ENCODE data around the gene NPPC. TPM values are rescaled to one million over a fixed set of nuclear protein-coding genes. Genes with fewer than 3 reads are reported as not detected.
A peak's percentile ranks its signal among the peaks of the same experiment; 100 is the strongest.

Gene NPPC
- total RNA-seq, 3 donors from 2014 or later = 0.44 to 0.66 TPM; not detected in 1

GRCh38 chr2:231932985-231933915, 7.1 kb upstream of the NPPC start:
- no peak overlapping the region for H3K4me3 ChIP-seq
- H3K4me1 ChIP-seq = no peaks in the 10 kb centered on the region
- DNase-seq (ENCODE audit: low spot score in 2 of 2) = peak in 1 of 2 donors; percentile 1
- H3K9me3 ChIP-seq = no peaks in the 10 kb centered on the region
- TF ChIP-seq POLR2A (IDR thresholded peaks at IDR 0.05) (no peak), POLR2AphosphoS5 (IDR thresholded peaks at IDR 0.05) (no peak), CTCF (IDR thresholded peaks at IDR 0.05) (no peak)
- intact Hi-C loops (cut with DNase I; ENCODE audit: low total_unique reads) = no loop called here
- no peaks in the 10 kb centered on the region for H3K36me3 ChIP-seq
- no peak overlapping the region for H3K27ac ChIP-seq
- H3K27me3 ChIP-seq = no peaks in the 10 kb centered on the region

- intact Hi-C loops (cut with DNase I; ENCODE audit: low total_unique reads) = no loop called here
- TF ChIP-seq POLR2A (IDR thresholded peaks at IDR 0.05) (no peak), CTCF (IDR thresholded peaks at IDR 0.05) (no peak), POLR2AphosphoS5 (IDR thresholded peaks at IDR 0.05) (no peak)
- Histone ChIP-seq H3K9me3 (no peaks in the 10 kb centered on the region), H3K27me3 (peaks cover 0 to under 1% of the 10 kb centered on the region in 2 donors), H3K36me3 (no peaks in the 10 kb centered on the region), H3K4me3 (no peak overlapping the region), H3K4me1 (no peaks in the 10 kb centered on the region), H3K27ac (no peak overlapping the region)
- DNase-seq (ENCODE audit: low spot score in 2 of 2) = peak in 1 of 2 donors; percentile 11
Measured at GRCh38 chr2:231932711-231932970, 6.4 kb upstream of the NPPC start.

GRCh38 chr2:231931481-231931915, 5.3 kb upstream of the NPPC start:
- Histone ChIP-seq H3K4me3 (no peak overlapping the region), H3K4me1 (peaks cover 0 to 2% of the 10 kb centered on the region in 2 donors), H3K27ac (no peak overlapping the region), H3K36me3 (no peaks in the 10 kb centered on the region), H3K9me3 (no peaks in the 10 kb centered on the region), H3K27me3 (peaks cover 0 to 10% of the 10 kb centered on the region in 2 donors)
- TF ChIP-seq POLR2A (IDR thresholded peaks at IDR 0.05) (no peak), POLR2AphosphoS5 (IDR thresholded peaks at IDR 0.05) (no peak), CTCF (IDR thresholded peaks at IDR 0.05) (no peak)
- intact Hi-C loops (cut with DNase I; ENCODE audit: low total_unique reads) = no loop called here
- no peak for DNase-seq (ENCODE audit: low spot score in 2 of 2)

GRCh38 chr2:231930593-231931281, 4.5 kb upstream of the NPPC start:
- Histone ChIP-seq H3K9me3 (no peaks in the 10 kb centered on the region), H3K4me1 (peaks cover 0 to 3% of the 10 kb centered on the region in 2 donors), H3K36me3 (no peaks in the 10 kb centered on the region), H3K4me3 (no peak overlapping the region), H3K27ac (no peak overlapping the region), H3K27me3 (peaks cover 0 to 10% of the 10 kb centered on the region in 2 donors)
- intact Hi-C loops (cut with DNase I; ENCODE audit: low total_unique reads) = no loop called here
- TF ChIP-seq POLR2AphosphoS5 (IDR thresholded peaks at IDR 0.05) = no peak
- no peak for TF ChIP-seq CTCF (IDR thresholded peaks at IDR 0.05)
- TF ChIP-seq POLR2A (IDR thresholded peaks at IDR 0.05) = no peak
- peak in 1 of 2 donors; percentile 30 for DNase-seq (ENCODE audit: low spot score in 2 of 2)
